ENCODE results near the gene ADCY4. TPM values are rescaled to one million over a fixed set of nuclear protein-coding genes. Genes with fewer than 3 reads are reported as not detected.
"Not testable (repeated sequence)": the region's sequence is repeated elsewhere in the genome, so short reads cannot be mapped to it uniquely, and the experiment has no call there.

ADCY4 gene
- total RNA-seq, 6 experiments from 2014 or later, result 2.3 to 7.2 (median 3.9) TPM

DNA sequence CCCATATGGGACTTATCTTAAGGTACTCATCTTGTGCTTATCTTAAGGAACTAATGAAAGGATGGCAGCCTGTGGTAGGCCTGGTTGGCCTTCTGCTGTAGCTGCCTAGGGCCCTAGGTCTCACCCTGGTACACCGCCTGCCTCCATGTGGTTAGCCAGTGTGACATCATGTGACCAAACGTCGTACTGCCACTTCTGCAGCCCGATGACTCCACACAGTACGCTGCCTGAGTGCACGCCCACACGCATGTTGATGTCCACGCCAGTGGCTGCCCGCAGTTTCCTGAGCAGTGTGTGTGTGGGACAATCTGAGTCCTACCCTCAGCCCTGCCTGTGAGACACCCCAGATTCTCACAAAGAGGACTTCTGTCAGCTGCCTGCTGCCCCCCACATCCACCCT lies 5.1 kb downstream of the ADCY4 start:
- no peak overlapping the region for H3K4me3 ChIP-seq
- no peaks in the 10 kb centered on the region for H3K27me3 ChIP-seq
- TF ChIP-seq, protein P1, sequence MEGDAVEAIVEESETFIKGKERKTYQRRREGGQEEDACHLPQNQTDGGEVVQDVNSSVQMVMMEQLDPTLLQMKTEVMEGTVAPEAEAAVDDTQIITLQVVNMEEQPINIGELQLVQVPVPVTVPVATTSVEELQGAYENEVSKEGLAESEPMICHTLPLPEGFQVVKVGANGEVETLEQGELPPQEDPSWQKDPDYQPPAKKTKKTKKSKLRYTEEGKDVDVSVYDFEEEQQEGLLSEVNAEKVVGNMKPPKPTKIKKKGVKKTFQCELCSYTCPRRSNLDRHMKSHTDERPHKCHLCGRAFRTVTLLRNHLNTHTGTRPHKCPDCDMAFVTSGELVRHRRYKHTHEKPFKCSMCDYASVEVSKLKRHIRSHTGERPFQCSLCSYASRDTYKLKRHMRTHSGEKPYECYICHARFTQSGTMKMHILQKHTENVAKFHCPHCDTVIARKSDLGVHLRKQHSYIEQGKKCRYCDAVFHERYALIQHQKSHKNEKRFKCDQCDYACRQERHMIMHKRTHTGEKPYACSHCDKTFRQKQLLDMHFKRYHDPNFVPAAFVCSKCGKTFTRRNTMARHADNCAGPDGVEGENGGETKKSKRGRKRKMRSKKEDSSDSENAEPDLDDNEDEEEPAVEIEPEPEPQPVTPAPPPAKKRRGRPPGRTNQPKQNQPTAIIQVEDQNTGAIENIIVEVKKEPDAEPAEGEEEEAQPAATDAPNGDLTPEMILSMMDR (IDR thresholded peaks at IDR 0.05), result no peak
- no peak for TF ChIP-seq POLR2A (IDR thresholded peaks at IDR 0.05)
- peaks cover 0 to 24% (median 8%) of the 10 kb centered on the region in 4 donors for H3K4me1 ChIP-seq
- intact Hi-C loops (cut with DNase I), result loop anchor here (5.0 kb wide), 2 partner anchors 103 to 108 kb away; no protein-coding TSS in a partner anchor
- no CpG with 5 or more reads among the region's 9 CpGs for WGBS (ENCODE audit: insufficient coverage, low coverage, low lambda C conversion rate, missing lambda C conversion rate)
- H3K27ac ChIP-seq, result no peak overlapping the region
- H3K36me3 ChIP-seq, result no peaks in the 10 kb centered on the region
- DNase-seq (peak in 1 of 3 donors; percentile 56), ATAC-seq (peak; percentile 3 to 12 (median 4))
- no peaks in the 10 kb centered on the region for H3K9me3 ChIP-seq

DNA sequence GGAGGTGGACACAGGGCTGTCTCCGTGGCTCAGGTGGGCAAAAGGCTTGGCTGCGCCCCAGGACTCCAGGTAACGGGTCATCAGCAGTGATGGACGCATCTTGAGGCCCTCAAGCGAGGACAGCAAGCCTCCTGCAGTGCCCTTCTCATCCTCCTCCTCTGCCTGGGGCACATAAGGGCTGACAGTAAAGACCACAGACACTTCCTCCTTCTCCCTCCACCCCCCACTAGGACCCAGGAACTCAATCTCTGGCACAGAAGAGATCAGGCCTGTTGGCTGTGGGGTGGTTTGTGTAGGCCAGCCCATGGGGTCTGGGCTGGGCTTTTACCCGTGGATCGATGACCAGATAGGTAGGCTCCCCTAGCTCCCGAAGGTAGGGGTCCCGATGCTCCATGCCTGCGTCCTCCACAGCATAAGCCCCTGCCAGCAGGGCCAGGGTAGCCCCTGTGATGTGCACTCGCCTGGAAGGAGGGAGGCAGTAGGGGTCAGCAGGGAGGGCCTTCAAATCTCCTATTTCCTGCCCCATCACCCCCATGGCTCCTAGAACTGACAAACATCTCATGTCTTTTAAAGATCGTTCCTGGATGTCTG lies 5.7 kb downstream of the ADCY4 start:
- WGBS (ENCODE audit: insufficient coverage, low coverage, low lambda C conversion rate, missing lambda C conversion rate), result 0% methylated on average over 1 of the region's 12 CpGs
- ATAC-seq (no peak), DNase-seq (no peak)
- TF ChIP-seq, protein P1 (IDR thresholded peaks at IDR 0.05), result no peak
- no peak for TF ChIP-seq POLR2A (IDR thresholded peaks at IDR 0.05)
- H3K9me3 ChIP-seq, result no peaks in the 10 kb centered on the region
- peaks cover 0 to 18% (median 8%) of the 10 kb centered on the region in 4 donors for H3K4me1 ChIP-seq
- no peaks in the 10 kb centered on the region for H3K27me3 ChIP-seq
- intact Hi-C loops (cut with DNase I), result no loop called here
- H3K36me3 ChIP-seq, result no peaks in the 10 kb centered on the region
- H3K27ac ChIP-seq, result no peak overlapping the region
- H3K4me3 ChIP-seq, result no peak overlapping the region

DNA sequence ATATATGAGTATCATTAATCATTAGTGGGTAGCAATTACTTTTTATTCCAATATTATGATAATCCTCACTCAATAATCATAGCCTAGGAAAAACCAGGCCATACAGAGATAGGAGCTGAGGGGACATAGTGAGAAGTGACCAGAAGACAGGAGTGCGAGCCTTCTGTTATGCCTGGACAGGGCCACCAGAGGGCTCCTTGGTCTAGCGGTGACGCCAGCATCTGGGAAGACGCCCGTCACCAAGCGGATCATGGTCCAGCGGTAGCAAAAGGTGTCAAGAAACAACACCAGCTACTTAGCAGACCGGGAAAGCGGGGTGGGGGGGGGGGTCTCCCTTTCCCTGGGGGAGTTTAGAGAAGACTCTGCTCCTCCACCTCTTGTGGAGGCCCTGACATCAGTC lies 7.0 kb downstream of the ADCY4 start:
- intact Hi-C loops (cut with DNase I); H3K36me3 ChIP-seq; ATAC-seq; H3K4me3 ChIP-seq; H3K27ac ChIP-seq; H3K4me1 ChIP-seq; H3K9me3 ChIP-seq; H3K27me3 ChIP-seq: not testable (repeated sequence)
- TF ChIP-seq, protein P1 (IDR thresholded peaks at IDR 0.05), result peak; percentile 58 to 68 (median 59)
- WGBS (ENCODE audit: insufficient coverage, low coverage, low lambda C conversion rate, missing lambda C conversion rate), result 0% methylated on average over 8 of the region's 9 CpGs
- DNase-seq, result peak in 1 of 3 donors; percentile 63

DNA sequence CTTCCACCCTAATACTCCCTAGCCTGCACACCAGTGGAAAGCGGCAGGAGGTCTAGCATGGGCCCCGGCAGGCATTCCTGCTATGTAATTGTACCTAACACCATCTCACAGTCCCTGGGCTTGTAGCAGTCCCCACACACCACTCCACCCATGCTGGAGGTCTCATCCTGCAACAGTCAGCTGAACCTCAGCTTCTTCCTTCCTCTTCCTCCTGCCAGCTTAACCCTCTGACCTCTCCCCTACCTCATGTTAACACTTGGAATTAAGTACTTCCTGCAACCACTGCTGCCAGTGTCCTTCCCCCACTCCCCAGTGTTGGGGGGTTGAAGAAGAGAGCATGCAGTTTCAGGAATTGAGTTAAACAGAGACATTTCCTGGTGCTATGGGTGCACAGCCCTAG lies 7.6 kb downstream of the ADCY4 start:
- peak overlapping the region in 1 of 3 donors; percentile 5 for H3K27ac ChIP-seq
- ATAC-seq, result peak; percentile 5 to 38 (median 24)

More for the DNA sequence above, 7.6 kb downstream of the ADCY4 start:
- no peaks in the 10 kb centered on the region for H3K27me3 ChIP-seq
- H3K4me1 ChIP-seq, result peaks cover 0 to 1% (median under 1%) of the 10 kb centered on the region in 4 donors
- no CpG with 5 or more reads among the region's 2 CpGs for WGBS (ENCODE audit: insufficient coverage, low coverage, low lambda C conversion rate, missing lambda C conversion rate)
- no peaks in the 10 kb centered on the region for H3K9me3 ChIP-seq
- no peaks in the 10 kb centered on the region for H3K36me3 ChIP-seq
- TF ChIP-seq, protein P1 (IDR thresholded peaks at IDR 0.05), result no peak
- no peak for TF ChIP-seq POLR2A (IDR thresholded peaks at IDR 0.05)
- DNase-seq, result no peak
- no peak overlapping the region for H3K4me3 ChIP-seq
- intact Hi-C loops (cut with DNase I), result no loop called here

All from right lobe of liver (tissue), 6 donors.